ENCODE results near the gene MAPK10. TPM values are rescaled to one million over a fixed set of nuclear protein-coding genes. Genes with fewer than 3 reads are reported as not detected.

Gene MAPK10
- total RNA-seq, 1 donor from 2014 or later: 2.0 TPM

- no peak for TF ChIP-seq CTCF (IDR thresholded peaks at IDR 0.05; ENCODE audit: unreplicated experiment)
- Mint-ChIP-seq H3K9me3 (ENCODE audit: unreplicated experiment) (no peaks in the 10 kb centered on the region), H3K4me3 (ENCODE audit: unreplicated experiment) (no peak overlapping the region), H3K27me3 (ENCODE audit: unreplicated experiment) (no peaks in the 10 kb centered on the region), H3K4me1 (ENCODE audit: unreplicated experiment) (no peaks in the 10 kb centered on the region), H3K36me3 (ENCODE audit: low read depth, unreplicated experiment) (no peaks in the 10 kb centered on the region), H3K27ac (ENCODE audit: unreplicated experiment) (no peak overlapping the region)
- no peak for DNase-seq (ENCODE audit: low spot score)
These were observed 373.6 kb downstream of the MAPK10 start for GRCh38 chr4:85986266-85986665.

GRCh38 chr4:85979276-85979675 is 380.6 kb downstream of the MAPK10 start:
- no peak overlapping the region for H3K27ac Mint-ChIP-seq (ENCODE audit: unreplicated experiment)
- TF ChIP-seq CTCF (IDR thresholded peaks at IDR 0.05; ENCODE audit: unreplicated experiment): no peak
- H3K4me3 Mint-ChIP-seq (ENCODE audit: unreplicated experiment): no peak overlapping the region
- no peaks in the 10 kb centered on the region for H3K9me3 Mint-ChIP-seq (ENCODE audit: unreplicated experiment)
- no peaks in the 10 kb centered on the region for H3K36me3 Mint-ChIP-seq (ENCODE audit: low read depth, unreplicated experiment)
- no peaks in the 10 kb centered on the region for H3K4me1 Mint-ChIP-seq (ENCODE audit: unreplicated experiment)
- H3K27me3 Mint-ChIP-seq (ENCODE audit: unreplicated experiment): peaks cover 2% of the 10 kb centered on the region
- DNase-seq (ENCODE audit: low spot score): no peak

GRCh38 chr4:85970535-85970934 is 389.3 kb downstream of the MAPK10 start:
- H3K36me3 Mint-ChIP-seq (ENCODE audit: low read depth, unreplicated experiment): no peaks in the 10 kb centered on the region

GRCh38 chr4:85968945-85969819 is 390.7 kb downstream of the MAPK10 start:
- H3K27me3 Mint-ChIP-seq (ENCODE audit: unreplicated experiment): peaks cover 2% of the 10 kb centered on the region
- no peak for DNase-seq (ENCODE audit: low spot score)
- H3K9me3 Mint-ChIP-seq (ENCODE audit: unreplicated experiment): no peaks in the 10 kb centered on the region
- H3K27ac Mint-ChIP-seq (ENCODE audit: unreplicated experiment): no peak overlapping the region
- TF ChIP-seq CTCF (IDR thresholded peaks at IDR 0.05; ENCODE audit: unreplicated experiment): peak; percentile 65
- peaks cover 6% of the 10 kb centered on the region for H3K4me1 Mint-ChIP-seq (ENCODE audit: unreplicated experiment)
- no peak overlapping the region for H3K4me3 Mint-ChIP-seq (ENCODE audit: unreplicated experiment)
- H3K36me3 Mint-ChIP-seq (ENCODE audit: low read depth, unreplicated experiment): no peaks in the 10 kb centered on the region

More at GRCh38 chr4:85970535-85970934, 389.3 kb downstream of the MAPK10 start:
- Mint-ChIP-seq H3K27me3 (ENCODE audit: unreplicated experiment) (peaks cover 2% of the 10 kb centered on the region), H3K4me1 (ENCODE audit: unreplicated experiment) (peaks cover 6% of the 10 kb centered on the region), H3K4me3 (ENCODE audit: unreplicated experiment) (no peak overlapping the region), H3K9me3 (ENCODE audit: unreplicated experiment) (no peaks in the 10 kb centered on the region), H3K27ac (ENCODE audit: unreplicated experiment) (no peak overlapping the region)
- TF ChIP-seq CTCF (IDR thresholded peaks at IDR 0.05; ENCODE audit: unreplicated experiment): no peak
- DNase-seq (ENCODE audit: low spot score): no peak

GRCh38 chr4:85967872-85968271 is 392.0 kb downstream of the MAPK10 start:
- Mint-ChIP-seq H3K4me3 (ENCODE audit: unreplicated experiment) (no peak overlapping the region), H3K9me3 (ENCODE audit: unreplicated experiment) (no peaks in the 10 kb centered on the region), H3K27me3 (ENCODE audit: unreplicated experiment) (peaks cover 4% of the 10 kb centered on the region), H3K27ac (ENCODE audit: unreplicated experiment) (no peak overlapping the region), H3K36me3 (ENCODE audit: low read depth, unreplicated experiment) (no peaks in the 10 kb centered on the region), H3K4me1 (ENCODE audit: unreplicated experiment) (peaks cover 6% of the 10 kb centered on the region)
- no peak for TF ChIP-seq CTCF (IDR thresholded peaks at IDR 0.05; ENCODE audit: unreplicated experiment)
- DNase-seq (ENCODE audit: low spot score): no peak
